ENCODE measurements around the gene ORM1. TPM values are rescaled to one million over a fixed set of nuclear protein-coding genes. Genes with fewer than 3 reads are reported as not detected.
A peak's percentile ranks its signal among the peaks of the same experiment; 100 is the strongest.

The ORM1 gene
- total RNA-seq, 6 experiments from 2014 or later: 11,577 to 28,471 (median 22,756) TPM

- H3K4me3 ChIP-seq: no peak overlapping the region
- no peak for TF ChIP-seq POLR2A (IDR thresholded peaks at IDR 0.05)
- no peak for TF ChIP-seq CTCF (IDR thresholded peaks at IDR 0.05)
- H3K4me1 ChIP-seq: no peaks in the 10 kb centered on the region
- H3K27me3 ChIP-seq: no peaks in the 10 kb centered on the region
- no peak for ATAC-seq
- H3K36me3 ChIP-seq: peaks cover 0 to 6% (median 0%) of the 10 kb centered on the region in 4 donors
- intact Hi-C loops (cut with DNase I): loop anchor here in 1 of 2 donors (5.0 kb wide), 1 partner anchor 189 kb away; the partner anchor contains the start of gene KIF12
- peak in 2 of 3 donors; percentile 18 to 23 for DNase-seq
- H3K27ac ChIP-seq: no peak overlapping the region
- WGBS (ENCODE audit: insufficient coverage, low coverage, low lambda C conversion rate, missing lambda C conversion rate): 89% methylated on average over 8 of the region's 10 CpGs
- no peaks in the 10 kb centered on the region for H3K9me3 ChIP-seq
These were observed 36.7 kb upstream of the ORM1 start for GRCh38 chr9:114286146-114286679.

GRCh38 chr9:114287001-114287762 is 35.7 kb upstream of the ORM1 start:
- no peak for ATAC-seq
- TF ChIP-seq POLR2A (IDR thresholded peaks at IDR 0.05): no peak
- no peak for TF ChIP-seq CTCF (IDR thresholded peaks at IDR 0.05)
- DNase-seq: peak in 2 of 3 donors; percentile 40 to 57
- Histone ChIP-seq H3K27me3 (no peaks in the 10 kb centered on the region), H3K27ac (no peak overlapping the region), H3K4me3 (no peak overlapping the region), H3K36me3 (peaks cover 0 to 8% (median 0%) of the 10 kb centered on the region in 4 donors), H3K4me1 (no peaks in the 10 kb centered on the region), H3K9me3 (no peaks in the 10 kb centered on the region)
- WGBS (ENCODE audit: insufficient coverage, low coverage, low lambda C conversion rate, missing lambda C conversion rate): 85% methylated on average over 4 of the region's 16 CpGs
- intact Hi-C loops (cut with DNase I): loop anchor here in 1 of 2 donors (5.0 kb wide), 1 partner anchor 190 kb away; the partner anchor contains the start of gene KIF12

GRCh38 chr9:114287763-114288192 is 35.1 kb upstream of the ORM1 start:
- 82% methylated on average over 3 of the region's 15 CpGs for WGBS (ENCODE audit: insufficient coverage, low coverage, low lambda C conversion rate, missing lambda C conversion rate)
- TF ChIP-seq POLR2A (IDR thresholded peaks at IDR 0.05) (no peak), CTCF (IDR thresholded peaks at IDR 0.05) (no peak)
- Histone ChIP-seq H3K9me3 (no peaks in the 10 kb centered on the region), H3K36me3 (peaks cover 0 to 12% (median 0%) of the 10 kb centered on the region in 4 donors), H3K4me3 (no peak overlapping the region), H3K4me1 (no peaks in the 10 kb centered on the region), H3K27me3 (no peaks in the 10 kb centered on the region), H3K27ac (no peak overlapping the region)
- intact Hi-C loops (cut with DNase I): loop anchor here in 1 of 2 donors (5.0 kb wide), 1 partner anchor 190 kb away; the partner anchor contains the start of gene KIF12
- DNase-seq: peak in 1 of 3 donors; percentile 41
- no peak for ATAC-seq

GRCh38 chr9:114288193-114289091 is 34.5 kb upstream of the ORM1 start:
- no peak for TF ChIP-seq CTCF (IDR thresholded peaks at IDR 0.05)
- no peak for TF ChIP-seq POLR2A (IDR thresholded peaks at IDR 0.05)
- peaks cover 0 to 12% (median 0%) of the 10 kb centered on the region in 4 donors for H3K36me3 ChIP-seq
- H3K4me1 ChIP-seq: no peaks in the 10 kb centered on the region
- intact Hi-C loops (cut with DNase I): loop anchor here in 1 of 2 donors (5.0 kb wide), 1 partner anchor 191 kb away; the partner anchor contains the start of gene KIF12
- no peak overlapping the region for H3K27ac ChIP-seq
- no peak overlapping the region for H3K4me3 ChIP-seq
- H3K27me3 ChIP-seq: no peaks in the 10 kb centered on the region
- 56% methylated on average over 3 of the region's 23 CpGs for WGBS (ENCODE audit: insufficient coverage, low coverage, low lambda C conversion rate, missing lambda C conversion rate)
- ATAC-seq (peak in 1 of 4 donors; percentile 16), DNase-seq (peak in 2 of 3 donors; percentile 41 to 50)
- H3K9me3 ChIP-seq: no peaks in the 10 kb centered on the region

Measured in right lobe of liver (tissue), 6 donors.